SK-N-SH treated with all-trans-retinoic acid at 6 μM for 48 hours (cell line): ENCODE measurements around the gene UBXN11.

ENCODE experiments used
- ATAC-seq: fragments of 200-7000 bp; cut with Tn5 transposase; 3 replicates; pipeline ENCODE4 v1.9.1; 2020; ENCODE audit warnings: mild to moderate bottlenecking, moderate library complexity
- ARNTL ChIP-seq: fragments of 450-650 bp; formaldehyde crosslinking; IDR thresholded peaks from 2 replicates; pipeline ENCODE4 v1.5.0; 2020; ENCODE audit warnings: low read depth, mild to moderate bottlenecking, moderate library complexity, borderline replicate concordance
- BACH2 ChIP-seq: fragments of 250-450 bp; sonication (Bioruptor Pico); IDR thresholded peaks from 2 replicates; pipeline ENCODE4 v1.9.0; 2021; ENCODE audit warnings: mild to moderate bottlenecking, borderline replicate concordance
- CREB5 ChIP-seq: fragments of 250-450 bp; sonication (Bioruptor Pico); IDR thresholded peaks from 2 replicates; pipeline ENCODE4 v1.5.1; 2020; ENCODE audit warnings: low read depth, mild to moderate bottlenecking, moderate library complexity
- CSDC2 ChIP-seq: fragments of 250-450 bp; sonication (Bioruptor Pico); IDR thresholded peaks from 2 replicates; pipeline ENCODE4 v1.5.0; 2020; ENCODE audit warnings: mild to moderate bottlenecking, moderate library complexity
- ESRRG ChIP-seq: fragments of 250-450 bp; sonication (Bioruptor Pico); IDR thresholded peaks from 2 replicates; pipeline ENCODE4 v1.6.1; 2021; ENCODE audit warnings: mild to moderate bottlenecking
- GLIS3 ChIP-seq: fragments of 250-450 bp; sonication (Bioruptor Pico); IDR thresholded peaks from 2 replicates; pipeline ENCODE4 v1.5.0; 2020; ENCODE audit warnings: mild to moderate bottlenecking, moderate library complexity
- ISL1 ChIP-seq: fragments of 250-450 bp; sonication (Bioruptor Pico); IDR thresholded peaks from 2 replicates; pipeline ENCODE4 v2.1.2; 2022; ENCODE audit warnings: mild to moderate bottlenecking, moderate library complexity
- OSR1 ChIP-seq: fragments of 250-450 bp; sonication (Bioruptor Pico); IDR thresholded peaks from 2 replicates; pipeline ENCODE4 v1.8.0; 2022; ENCODE audit warnings: moderate library complexity, mild to moderate bottlenecking, inconsistent platforms
- PATZ1 ChIP-seq: fragments of 250-450 bp; sonication (Bioruptor Pico); IDR thresholded peaks from 2 replicates; pipeline ENCODE4 v1.8.0; 2020; ENCODE audit warnings: mild to moderate bottlenecking, moderate library complexity, borderline replicate concordance
- POU6F1 ChIP-seq: fragments of 250-450 bp; sonication (Bioruptor Pico); IDR thresholded peaks from 2 replicates; pipeline ENCODE4 v1.8.0; 2021; ENCODE audit warnings: low read depth, mild to moderate bottlenecking, moderate library complexity, borderline replicate concordance
- RARB ChIP-seq: fragments of 250-450 bp; sonication (Bioruptor Pico); IDR thresholded peaks from 2 replicates; pipeline ENCODE4 v1.8.0; 2021; ENCODE audit warnings: mild to moderate bottlenecking, moderate library complexity
- SNAI2 ChIP-seq: fragments of 250-450 bp; sonication (Bioruptor Pico); IDR thresholded peaks from 2 replicates; pipeline ENCODE4 v1.5.0; 2020; ENCODE audit warnings: mild to moderate bottlenecking, moderate library complexity
- TCF4 ChIP-seq: fragments of 250-450 bp; sonication (Bioruptor Pico); IDR thresholded peaks from 2 replicates; pipeline ENCODE4 v1.8.0; 2021; ENCODE audit warnings: mild to moderate bottlenecking, moderate library complexity, borderline replicate concordance
- TOX ChIP-seq: fragments of 250-450 bp; sonication (Bioruptor Pico); IDR thresholded peaks from 2 replicates; pipeline ENCODE4 v1.8.0; 2021; ENCODE audit warnings: mild to moderate bottlenecking, moderate library complexity, borderline replicate concordance
- TSHZ2 ChIP-seq: fragments of 250-450 bp; sonication (Bioruptor Pico); IDR thresholded peaks from 2 replicates; pipeline ENCODE4 v1.5.0; 2020; ENCODE audit warnings: mild to moderate bottlenecking, moderate library complexity
- ZC3H10 ChIP-seq: fragments of 250-450 bp; sonication (Bioruptor Pico); IDR thresholded peaks from 2 replicates; pipeline ENCODE4 v1.5.1; 2021; ENCODE audit warnings: mild to moderate bottlenecking, moderate library complexity
- ZFP3 ChIP-seq: fragments of 250-450 bp; sonication (Bioruptor Pico); IDR thresholded peaks from 2 replicates; pipeline ENCODE4 v1.5.0; 2020; ENCODE audit warnings: mild to moderate bottlenecking, moderate library complexity
- ZFP30 ChIP-seq: fragments of 450-650 bp; formaldehyde crosslinking; IDR thresholded peaks from 2 replicates; pipeline ENCODE4 v1.5.0; 2022; ENCODE audit warnings: mild to moderate bottlenecking, moderate library complexity
- ZNF565 ChIP-seq: fragments of 450-650 bp; formaldehyde crosslinking; conservative IDR thresholded peaks from 2 replicates; pipeline ENCODE4 v1.5.0; 2020; ENCODE audit warnings: low read depth, mild to moderate bottlenecking, moderate library complexity
- ZNF70 ChIP-seq: fragments of 450-650 bp; formaldehyde crosslinking; IDR thresholded peaks from 2 replicates; pipeline ENCODE4 v1.5.0; 2020; ENCODE audit warnings: mild to moderate bottlenecking, moderate library complexity

Gene UBXN11

GRCh38 chr1:26288311-26288941 is 18.0 kb downstream of the UBXN11 start:
- no peak for ATAC-seq
- TF ChIP-seq ARNTL (CRISPR knock-in tag) (no peak), SNAI2 (no peak), BACH2 (no peak), ZNF70 (CRISPR knock-in tag) (no peak)

GRCh38 chr1:26287811-26288210 is 18.6 kb downstream of the UBXN11 start:
- no peak for ATAC-seq
- TF ChIP-seq POU6F1 (CRISPR knock-in tag) (no peak), SNAI2 (no peak), ZFP3 (CRISPR knock-in tag) (no peak), CSDC2 (CRISPR knock-in tag) (no peak), ZC3H10 (CRISPR knock-in tag) (no peak), TCF4 (CRISPR knock-in tag) (no peak), GLIS3 (CRISPR knock-in tag) (no peak), ESRRG (no peak), TSHZ2 (CRISPR knock-in tag) (no peak), TOX (CRISPR knock-in tag) (no peak), RARB (CRISPR knock-in tag) (no peak), OSR1 (CRISPR knock-in tag) (no peak), PATZ1 (CRISPR knock-in tag) (no peak), ZNF70 (CRISPR knock-in tag) (no peak), ZNF565 (CRISPR knock-in tag) (no peak), ISL1 (CRISPR knock-in tag) (no peak), CREB5 (no peak)

- TF ChIP-seq ISL1 (CRISPR knock-in tag) (no peak), ESRRG (no peak), TOX (CRISPR knock-in tag) (no peak), ZC3H10 (CRISPR knock-in tag) (no peak), ZFP30 (CRISPR knock-in tag) (no peak), ZNF70 (CRISPR knock-in tag) (no peak), SNAI2 (no peak), TCF4 (CRISPR knock-in tag) (no peak), ZFP3 (CRISPR knock-in tag) (no peak), CREB5 (no peak), ZNF565 (CRISPR knock-in tag) (no peak)
- no peak for ATAC-seq
Measured at GRCh38 chr1:26287033-26287711, 19.3 kb downstream of the UBXN11 start.
